ENCODE results near the gene KLHL1.

DNA sequence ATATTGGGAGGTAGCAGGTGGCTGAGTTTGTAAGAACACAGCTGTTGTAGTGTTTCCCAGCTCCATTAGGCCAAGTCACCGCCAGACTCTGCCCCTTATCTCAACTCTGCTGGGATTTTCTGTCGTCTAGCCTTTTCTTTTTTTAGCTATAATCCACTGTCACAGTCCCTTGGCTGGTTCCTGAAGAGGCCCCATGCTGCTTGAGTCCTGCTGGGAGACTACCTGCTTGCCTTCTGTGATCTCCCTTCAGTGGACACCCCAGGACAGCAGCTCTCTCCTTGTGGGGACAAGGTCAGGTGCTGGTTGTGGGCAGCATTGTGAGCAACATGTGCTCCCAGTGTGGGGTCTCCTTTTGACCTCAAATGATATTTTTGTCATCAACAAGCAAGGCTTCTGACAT lies 195.6 kb downstream of the KLHL1 start:
- TF ChIP-seq, protein P1, sequence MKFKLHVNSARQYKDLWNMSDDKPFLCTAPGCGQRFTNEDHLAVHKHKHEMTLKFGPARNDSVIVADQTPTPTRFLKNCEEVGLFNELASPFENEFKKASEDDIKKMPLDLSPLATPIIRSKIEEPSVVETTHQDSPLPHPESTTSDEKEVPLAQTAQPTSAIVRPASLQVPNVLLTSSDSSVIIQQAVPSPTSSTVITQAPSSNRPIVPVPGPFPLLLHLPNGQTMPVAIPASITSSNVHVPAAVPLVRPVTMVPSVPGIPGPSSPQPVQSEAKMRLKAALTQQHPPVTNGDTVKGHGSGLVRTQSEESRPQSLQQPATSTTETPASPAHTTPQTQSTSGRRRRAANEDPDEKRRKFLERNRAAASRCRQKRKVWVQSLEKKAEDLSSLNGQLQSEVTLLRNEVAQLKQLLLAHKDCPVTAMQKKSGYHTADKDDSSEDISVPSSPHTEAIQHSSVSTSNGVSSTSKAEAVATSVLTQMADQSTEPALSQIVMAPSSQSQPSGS (tag by site-specific recombination; IDR thresholded peaks at IDR 0.05; ENCODE audit: low read depth) = no peak
- TF ChIP-seq ZNF324 (tag by site-specific recombination; IDR thresholded peaks at IDR 0.05) (no peak), RBAK (tag by site-specific recombination; IDR thresholded peaks at IDR 0.05) (no peak), PRDM1 (tag by site-specific recombination; IDR thresholded peaks at IDR 0.05) (no peak), ZNF830 (tag by site-specific recombination; IDR thresholded peaks at IDR 0.05; ENCODE audit: low read depth) (no peak), ZNF274 (IDR thresholded peaks at IDR 0.05; ENCODE audit: low read length) (no peak), ZNF274 (tag by site-specific recombination; IDR thresholded peaks at IDR 0.05; ENCODE audit: borderline replicate concordance) (no peak), ZNF140 (tag by site-specific recombination; IDR thresholded peaks at IDR 0.05) (no peak), SP2 (tag by site-specific recombination; IDR thresholded peaks at IDR 0.05) (no peak), KLF1 (tag by site-specific recombination; IDR thresholded peaks at IDR 0.05) (no peak)
- TF ChIP-seq, protein P2, sequence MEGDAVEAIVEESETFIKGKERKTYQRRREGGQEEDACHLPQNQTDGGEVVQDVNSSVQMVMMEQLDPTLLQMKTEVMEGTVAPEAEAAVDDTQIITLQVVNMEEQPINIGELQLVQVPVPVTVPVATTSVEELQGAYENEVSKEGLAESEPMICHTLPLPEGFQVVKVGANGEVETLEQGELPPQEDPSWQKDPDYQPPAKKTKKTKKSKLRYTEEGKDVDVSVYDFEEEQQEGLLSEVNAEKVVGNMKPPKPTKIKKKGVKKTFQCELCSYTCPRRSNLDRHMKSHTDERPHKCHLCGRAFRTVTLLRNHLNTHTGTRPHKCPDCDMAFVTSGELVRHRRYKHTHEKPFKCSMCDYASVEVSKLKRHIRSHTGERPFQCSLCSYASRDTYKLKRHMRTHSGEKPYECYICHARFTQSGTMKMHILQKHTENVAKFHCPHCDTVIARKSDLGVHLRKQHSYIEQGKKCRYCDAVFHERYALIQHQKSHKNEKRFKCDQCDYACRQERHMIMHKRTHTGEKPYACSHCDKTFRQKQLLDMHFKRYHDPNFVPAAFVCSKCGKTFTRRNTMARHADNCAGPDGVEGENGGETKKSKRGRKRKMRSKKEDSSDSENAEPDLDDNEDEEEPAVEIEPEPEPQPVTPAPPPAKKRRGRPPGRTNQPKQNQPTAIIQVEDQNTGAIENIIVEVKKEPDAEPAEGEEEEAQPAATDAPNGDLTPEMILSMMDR (tag by site-specific recombination; IDR thresholded peaks at IDR 0.05) = no peak

Measured in HEK293 (cell line).